Progenitor cell of endocrine pancreas (in vitro differentiated cells): ENCODE measurements around the gene SRSF10. TPM values are rescaled to one million over a fixed set of nuclear protein-coding genes. Genes with fewer than 3 reads are reported as not detected.

Experiments used
- DNase-seq: peaks from one replicate; pipeline ENCODE4 v3.0.0; 2021; ENCODE audit warnings: low spot score; ENCODE audit not compliant: unreplicated experiment
- H3K27ac Mint-ChIP-seq: 2 replicates; pipeline ENCODE4 v1.8.0; 2021; ENCODE audit warnings: mild to moderate bottlenecking, moderate library complexity, mixed read lengths
- H3K27me3 Mint-ChIP-seq: 2 replicates; pipeline ENCODE4 v1.8.0; 2021; ENCODE audit warnings: mixed read lengths
- H3K36me3 Mint-ChIP-seq: 2 replicates; pipeline ENCODE4 v1.8.0; 2022; ENCODE audit warnings: mixed read lengths; ENCODE audit not compliant: insufficient read depth
- H3K4me1 Mint-ChIP-seq: 2 replicates; pipeline ENCODE4 v1.8.0; 2021; ENCODE audit warnings: low read depth, mixed read lengths
- H3K4me3 Mint-ChIP-seq: 2 replicates; pipeline ENCODE4 v1.8.0; 2021; ENCODE audit warnings: low read depth, mild to moderate bottlenecking, moderate library complexity, mixed read lengths
- H3K9me3 Mint-ChIP-seq: 2 replicates; pipeline ENCODE4 v1.8.0; 2021; ENCODE audit warnings: low read depth, mixed read lengths
- total RNA-seq: library from RNA; stranded (reverse); gene quantifications from 2 replicates; pipeline ENCODE4 v1.2.1, GENCODE V29; 2021
- TF ChIP-seq, protein P1 (sequence below): fragments of 200-600 bp; sonication (generic); IDR thresholded peaks from one replicate; pipeline ENCODE4 v1.5.0; 2021; ENCODE audit warnings: antibody characterized with exemption, mild to moderate bottlenecking; ENCODE audit not compliant: unreplicated experiment

Gene SRSF10
- total RNA-seq, 1 donor from 2014 or later = 215 TPM

DNA sequence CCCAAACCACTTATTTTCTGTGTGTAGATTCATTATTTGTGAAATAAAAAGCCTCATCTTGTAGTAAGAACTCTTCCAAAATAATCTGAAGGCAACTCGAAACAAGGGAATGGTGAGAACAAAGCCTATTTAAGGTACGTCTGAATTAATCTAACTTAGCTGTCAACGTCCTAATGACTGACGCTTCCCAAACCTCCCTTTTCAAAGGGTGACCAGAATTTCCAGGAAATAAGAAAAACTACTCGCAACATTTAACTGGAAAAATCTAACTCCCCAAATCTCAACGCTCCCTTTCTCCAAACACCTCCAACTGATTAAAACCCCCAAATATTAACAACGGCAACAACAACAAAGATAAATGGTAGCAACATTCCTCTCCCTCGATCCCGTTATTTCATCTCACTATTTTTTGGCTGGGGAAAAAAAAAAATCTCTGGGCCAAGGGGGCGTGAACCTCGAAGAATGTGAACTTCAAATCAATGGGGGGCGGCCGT is 693 bp downstream of the SRSF10 start:
- Mint-ChIP-seq H3K4me3 (peak overlapping the region; percentile 97), H3K27me3 (no peaks in the 10 kb centered on the region), H3K9me3 (peaks cover 2% of the 10 kb centered on the region), H3K4me1 (peaks cover 36% of the 10 kb centered on the region), H3K27ac (peak overlapping the region; percentile 99), H3K36me3 (peaks cover 12% of the 10 kb centered on the region)
- TF ChIP-seq, protein P1, sequence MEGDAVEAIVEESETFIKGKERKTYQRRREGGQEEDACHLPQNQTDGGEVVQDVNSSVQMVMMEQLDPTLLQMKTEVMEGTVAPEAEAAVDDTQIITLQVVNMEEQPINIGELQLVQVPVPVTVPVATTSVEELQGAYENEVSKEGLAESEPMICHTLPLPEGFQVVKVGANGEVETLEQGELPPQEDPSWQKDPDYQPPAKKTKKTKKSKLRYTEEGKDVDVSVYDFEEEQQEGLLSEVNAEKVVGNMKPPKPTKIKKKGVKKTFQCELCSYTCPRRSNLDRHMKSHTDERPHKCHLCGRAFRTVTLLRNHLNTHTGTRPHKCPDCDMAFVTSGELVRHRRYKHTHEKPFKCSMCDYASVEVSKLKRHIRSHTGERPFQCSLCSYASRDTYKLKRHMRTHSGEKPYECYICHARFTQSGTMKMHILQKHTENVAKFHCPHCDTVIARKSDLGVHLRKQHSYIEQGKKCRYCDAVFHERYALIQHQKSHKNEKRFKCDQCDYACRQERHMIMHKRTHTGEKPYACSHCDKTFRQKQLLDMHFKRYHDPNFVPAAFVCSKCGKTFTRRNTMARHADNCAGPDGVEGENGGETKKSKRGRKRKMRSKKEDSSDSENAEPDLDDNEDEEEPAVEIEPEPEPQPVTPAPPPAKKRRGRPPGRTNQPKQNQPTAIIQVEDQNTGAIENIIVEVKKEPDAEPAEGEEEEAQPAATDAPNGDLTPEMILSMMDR = no peak
- no peak for DNase-seq

DNA sequence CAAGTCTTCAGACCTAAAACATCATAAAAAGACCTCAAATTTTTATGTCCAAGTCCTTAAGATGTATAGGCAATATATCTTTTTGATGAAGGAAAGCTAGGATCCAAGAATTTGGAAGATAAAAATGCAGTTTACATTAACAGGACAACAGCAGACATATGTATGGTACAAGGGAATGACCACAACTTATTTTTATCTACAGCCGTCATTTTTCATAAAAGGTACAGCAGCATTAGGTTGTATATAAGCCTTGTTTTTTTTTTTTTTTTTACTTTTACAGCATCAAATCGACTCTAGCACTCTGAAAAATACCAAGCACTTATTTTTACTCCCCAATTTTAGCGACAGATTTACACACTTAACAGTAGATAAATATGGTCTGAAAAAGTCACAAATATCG is 1.3 kb downstream of the SRSF10 start:
- H3K4me3 Mint-ChIP-seq = peak overlapping the region; percentile 97
- H3K27me3 Mint-ChIP-seq = no peaks in the 10 kb centered on the region
- peak overlapping the region; percentile 99 for H3K27ac Mint-ChIP-seq
- H3K9me3 Mint-ChIP-seq = peaks cover 2% of the 10 kb centered on the region
- no peak for DNase-seq
- TF ChIP-seq, protein P1 = no peak
- H3K36me3 Mint-ChIP-seq = peaks cover 15% of the 10 kb centered on the region
- peaks cover 33% of the 10 kb centered on the region for H3K4me1 Mint-ChIP-seq

DNA sequence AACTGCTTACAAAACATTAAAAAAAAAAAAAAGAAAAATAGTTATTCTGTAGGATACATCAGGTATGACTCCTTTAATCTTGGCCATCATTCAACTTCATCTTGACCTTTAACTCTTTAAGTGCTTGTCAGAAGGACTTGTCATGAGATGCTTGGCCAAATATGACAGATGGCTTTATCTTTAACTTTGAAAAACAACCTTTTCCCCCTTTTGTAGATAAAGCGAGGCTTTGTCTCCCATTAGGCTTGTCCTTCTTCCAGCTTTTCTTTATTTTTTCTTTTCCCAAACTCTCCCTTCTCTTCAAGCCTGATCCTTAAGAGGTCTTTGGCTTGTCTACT is 2.3 kb downstream of the SRSF10 start:
- H3K27ac Mint-ChIP-seq = peak overlapping the region; percentile 99
- no peak for DNase-seq
- TF ChIP-seq, protein P1 = no peak
- H3K9me3 Mint-ChIP-seq = peaks cover 2% of the 10 kb centered on the region
- H3K4me3 Mint-ChIP-seq = peak overlapping the region; percentile 97
- H3K4me1 Mint-ChIP-seq = peaks cover 33% of the 10 kb centered on the region
- no peaks in the 10 kb centered on the region for H3K27me3 Mint-ChIP-seq
- peaks cover 16% of the 10 kb centered on the region for H3K36me3 Mint-ChIP-seq

DNA sequence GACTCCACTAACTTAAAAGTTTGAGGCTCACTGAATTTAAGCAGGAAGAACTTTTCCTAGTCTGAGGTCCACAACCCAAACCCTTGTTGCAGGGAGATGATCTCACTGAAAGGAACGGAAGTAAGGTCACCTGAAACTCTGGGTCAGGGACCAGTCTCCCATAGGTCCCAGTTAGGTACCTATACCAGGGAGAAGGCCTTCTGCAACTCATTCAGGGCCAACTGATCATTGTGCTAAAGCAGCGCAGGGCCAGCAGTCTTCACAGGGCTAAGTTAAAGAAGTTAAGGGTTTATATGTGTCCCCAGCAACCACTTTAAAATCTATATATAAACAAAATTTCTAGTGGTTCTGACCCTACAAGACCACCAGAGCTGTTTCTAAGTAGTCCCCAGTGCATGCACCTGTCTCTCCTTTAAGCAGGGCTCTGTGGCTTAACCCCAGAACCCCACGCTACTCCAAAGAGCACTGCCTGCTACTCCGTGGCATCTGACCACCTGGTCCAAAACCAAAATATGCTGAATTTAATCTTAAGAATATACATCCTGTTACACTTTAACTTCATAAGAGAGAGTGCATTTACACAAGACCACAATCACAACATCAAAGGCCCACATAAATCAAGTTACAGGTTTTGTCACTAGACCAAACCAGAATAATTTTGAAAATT is 2.8 kb downstream of the SRSF10 start:
- no peak for DNase-seq
- no peaks in the 10 kb centered on the region for H3K27me3 Mint-ChIP-seq
- TF ChIP-seq, protein P1 = no peak
- peaks cover 33% of the 10 kb centered on the region for H3K4me1 Mint-ChIP-seq
- H3K9me3 Mint-ChIP-seq = peaks cover 2% of the 10 kb centered on the region
- peak overlapping the region; percentile 47 for H3K4me3 Mint-ChIP-seq
- H3K27ac Mint-ChIP-seq = peak overlapping the region; percentile 76
- H3K36me3 Mint-ChIP-seq = peaks cover 18% of the 10 kb centered on the region

DNA sequence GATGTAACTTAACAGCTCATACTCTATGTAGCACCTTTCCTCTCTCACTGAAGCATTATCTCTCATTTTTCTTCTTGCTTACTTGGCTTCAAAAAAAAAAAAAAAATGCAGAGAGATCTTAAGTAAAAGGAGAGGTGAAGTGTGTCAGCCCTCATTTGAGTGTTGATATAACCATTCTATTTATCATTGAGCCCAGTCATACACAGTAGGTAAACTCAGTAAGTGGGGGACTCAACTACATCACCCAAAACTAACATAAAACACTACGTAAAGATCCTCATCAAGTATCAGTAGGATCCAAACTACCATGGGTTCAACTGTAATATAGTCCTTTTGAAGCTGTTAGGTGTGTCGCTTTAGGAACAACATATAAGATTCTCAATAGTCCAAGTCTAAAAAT is 12.3 kb downstream of the SRSF10 start:
- no peak for DNase-seq
- H3K9me3 Mint-ChIP-seq = no peaks in the 10 kb centered on the region
- H3K27me3 Mint-ChIP-seq = no peaks in the 10 kb centered on the region
- no peak overlapping the region for H3K4me3 Mint-ChIP-seq
- H3K27ac Mint-ChIP-seq = peak overlapping the region; percentile 65
- TF ChIP-seq, protein P1 = no peak
- H3K36me3 Mint-ChIP-seq = peaks cover 17% of the 10 kb centered on the region
- H3K4me1 Mint-ChIP-seq = peaks cover 1% of the 10 kb centered on the region
